Stimulated activated CD4-positive, alpha-beta T cell treated with anti-CD3 and anti-CD28 coated beads, Interleukin-2, amount 100 ng/mL, for 4 hours (primary cell): ENCODE data around the gene CLMN.

Experiments
- DNase-seq: peaks from one replicate; pipeline ENCODE4 v3.0.0-alpha.2; 2020; ENCODE audit warnings: low read depth

The CLMN gene

DNA sequence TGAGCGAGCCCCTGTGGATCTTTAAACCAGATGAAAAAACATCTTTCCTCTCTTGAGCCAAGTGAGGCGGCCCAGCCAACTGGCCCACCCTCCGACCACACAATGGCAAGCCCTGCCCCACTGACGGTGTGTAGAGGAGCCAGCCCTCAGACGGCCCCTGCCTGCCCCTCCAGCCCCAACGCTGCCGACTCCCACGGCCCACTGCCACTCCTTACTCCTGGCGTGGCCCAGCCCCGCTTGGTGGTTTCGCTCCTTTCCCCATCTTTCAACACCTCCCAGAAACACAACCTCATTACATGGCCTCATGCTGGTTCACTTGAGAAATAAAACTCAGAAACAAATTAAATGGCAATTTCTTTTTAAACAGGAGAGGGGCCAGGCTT lies 81.8 kb downstream of the CLMN start:
- DNase-seq = no peak

DNA sequence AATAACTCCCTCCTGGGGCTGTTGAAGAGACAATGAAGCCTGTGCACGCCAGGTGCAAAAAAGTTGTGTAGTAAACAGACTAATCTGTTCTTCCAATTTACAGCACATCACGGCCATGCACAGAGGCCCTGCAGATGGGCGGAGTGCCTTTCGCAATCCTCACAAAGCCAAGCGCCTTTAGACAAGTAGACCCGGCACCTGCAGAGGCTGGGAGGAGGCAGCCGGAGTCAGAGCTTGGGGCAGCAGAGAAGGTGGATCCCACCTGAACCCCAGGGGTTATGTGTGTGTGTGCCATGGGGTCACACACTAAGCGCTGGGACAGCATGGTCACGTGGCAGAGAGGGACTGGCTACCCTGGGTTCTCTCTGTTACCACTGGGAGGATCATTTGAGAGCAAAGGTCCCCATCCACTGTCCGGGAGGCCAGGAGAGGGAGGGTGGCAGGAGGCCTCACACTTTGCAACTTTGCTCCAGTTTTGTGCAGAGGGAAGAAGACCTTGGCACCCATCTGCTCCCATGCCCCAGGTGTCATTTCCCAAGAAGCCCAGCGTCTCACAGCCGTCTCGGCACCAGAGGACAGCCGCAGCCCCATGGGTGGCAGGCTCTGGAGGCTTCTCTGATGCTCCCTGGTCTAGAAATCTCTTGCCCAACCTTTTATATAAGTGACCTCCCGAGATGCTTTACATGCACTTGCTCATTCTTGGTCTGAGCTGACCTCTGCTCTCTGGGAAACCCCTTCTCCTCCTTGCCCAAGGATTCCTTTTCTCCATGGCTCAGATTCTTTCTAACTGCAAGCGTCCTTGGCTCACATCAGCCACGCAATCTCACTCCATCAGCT lies 82.4 kb downstream of the CLMN start:
- DNase-seq = no peak

DNA sequence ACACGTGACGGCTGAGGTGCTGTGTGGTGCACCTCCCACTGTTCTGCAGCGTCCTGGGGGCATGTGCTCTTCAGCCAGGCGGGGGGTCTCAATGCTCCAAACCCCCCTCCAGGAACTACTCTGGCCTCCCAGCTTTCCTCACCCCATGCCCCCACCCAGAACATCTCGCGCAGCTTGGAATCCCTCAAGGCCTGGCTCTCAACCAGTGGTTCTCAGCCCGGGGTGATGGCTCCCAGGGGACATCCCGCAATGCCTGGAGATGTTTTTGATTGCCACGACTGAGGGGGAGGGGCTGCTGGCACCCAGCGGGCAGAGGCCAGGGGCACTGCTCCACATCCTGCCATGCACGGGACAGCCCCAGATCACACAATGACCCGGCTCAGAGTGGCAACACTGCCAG lies 83.5 kb downstream of the CLMN start:
- DNase-seq = no peak

DNA sequence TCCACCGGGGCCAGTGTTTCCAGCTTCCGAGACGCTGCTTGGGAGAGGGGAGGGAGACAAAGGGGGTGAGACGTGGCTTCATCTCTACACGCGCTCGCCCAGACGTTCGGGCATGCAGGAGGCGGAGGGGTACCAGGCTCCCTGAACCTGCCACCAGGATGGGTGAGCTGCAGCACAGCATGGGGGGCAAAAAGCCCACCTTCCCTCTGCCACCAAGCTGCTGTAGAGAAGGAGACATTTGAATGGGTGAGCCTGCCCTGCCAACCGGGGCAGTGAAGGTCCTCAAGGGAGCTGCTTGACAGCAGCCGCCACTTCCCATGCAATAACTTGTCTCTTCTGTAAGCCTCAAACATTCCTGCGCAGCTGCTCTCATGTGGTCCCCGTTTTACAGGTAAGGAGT lies 83.9 kb downstream of the CLMN start:
- no peak for DNase-seq

DNA sequence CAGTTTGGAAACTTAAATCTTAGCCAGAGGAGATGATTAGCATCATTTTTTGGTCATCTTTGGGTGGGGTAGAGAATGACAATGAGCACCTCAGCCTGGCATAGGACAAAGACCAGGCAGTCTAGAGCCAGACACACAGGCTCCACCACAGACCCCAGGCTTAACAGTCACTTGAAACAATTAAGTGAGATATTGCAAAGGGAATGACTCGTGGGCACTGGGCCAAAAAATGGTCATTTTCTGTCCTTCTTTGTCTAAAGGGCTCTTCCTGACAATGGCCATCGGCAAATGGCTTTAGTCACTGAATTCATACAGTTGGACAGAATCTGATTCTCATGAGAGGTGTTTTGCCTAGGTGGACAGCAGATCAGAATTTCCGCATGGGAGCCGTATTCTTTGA lies 84.4 kb downstream of the CLMN start:
- DNase-seq = no peak

DNA sequence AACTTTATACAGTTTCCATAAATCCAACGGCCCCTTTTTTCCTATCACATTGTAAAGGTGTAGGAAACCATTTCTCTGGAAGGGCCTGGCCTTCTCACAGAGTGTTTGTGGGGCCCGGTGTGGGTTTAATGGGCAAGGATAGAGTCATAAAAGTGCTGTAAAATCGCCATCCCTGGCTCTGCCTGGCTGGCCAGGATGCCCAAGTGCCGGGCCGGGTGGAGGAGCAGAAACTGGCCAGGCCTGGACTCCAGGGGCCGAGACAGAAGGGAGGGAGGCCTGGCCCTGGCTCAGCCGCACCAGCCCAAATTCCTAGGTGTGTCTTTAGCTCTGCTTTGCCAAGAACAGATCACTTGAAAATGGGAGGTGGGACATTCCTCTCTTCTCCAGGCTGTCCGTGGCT lies 85.3 kb downstream of the CLMN start:
- no peak for DNase-seq

DNA sequence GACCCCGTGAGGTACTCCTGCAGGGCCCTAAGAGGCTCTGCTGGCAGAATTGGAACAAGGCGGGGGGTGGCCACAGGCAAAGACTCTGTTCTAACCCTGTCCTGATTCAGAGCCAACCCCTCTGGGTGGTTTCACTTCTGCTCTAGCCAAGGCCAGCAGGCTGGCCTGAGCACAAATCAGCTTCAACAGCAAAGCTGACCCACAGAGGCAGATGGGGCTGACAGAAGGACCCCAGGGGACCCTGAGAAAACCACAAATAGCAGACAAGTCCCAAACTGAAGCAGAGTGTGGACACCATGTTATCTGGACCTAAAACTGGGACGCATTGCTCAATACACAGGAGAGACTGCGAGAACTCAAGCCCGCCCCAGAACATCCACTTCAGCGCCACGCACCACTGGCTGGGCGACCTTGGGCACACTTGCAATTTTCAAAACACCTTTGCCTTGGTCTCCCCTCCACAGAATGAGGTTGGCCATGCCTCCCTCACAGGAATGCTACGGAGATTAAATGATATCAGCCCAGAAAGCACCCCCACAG lies 85.9 kb downstream of the CLMN start:
- DNase-seq = no peak

DNA sequence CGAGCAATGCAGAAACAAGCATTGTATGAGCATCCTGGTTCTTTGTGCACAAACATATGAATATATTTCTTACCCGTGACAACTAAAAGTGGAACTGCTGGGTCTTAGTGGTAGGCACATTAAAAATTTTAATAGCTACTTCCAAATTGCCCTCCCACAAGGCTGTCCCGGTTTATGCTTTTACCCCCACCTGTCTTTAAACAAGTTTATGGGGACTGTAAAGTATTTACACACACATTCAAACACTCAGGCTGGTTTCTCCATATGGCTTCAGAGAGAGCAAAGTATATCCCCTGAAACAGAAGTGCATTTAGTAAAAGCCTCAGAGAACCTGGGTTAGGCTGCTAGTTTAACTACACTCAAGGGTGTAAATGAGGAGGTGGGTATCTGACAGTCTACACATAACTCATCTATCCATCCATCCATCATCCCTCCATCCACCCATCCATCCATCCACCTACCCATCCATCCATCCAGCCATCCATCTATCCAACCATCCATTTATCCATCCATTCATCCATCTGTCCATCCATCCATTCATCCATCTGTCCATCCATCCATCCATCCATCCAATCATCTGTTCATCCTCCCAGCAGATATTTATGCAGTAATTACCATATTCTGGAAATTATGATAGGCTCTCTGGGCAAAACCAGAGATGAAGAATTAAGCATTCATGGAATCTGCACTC lies 86.7 kb downstream of the CLMN start:
- DNase-seq = no peak

DNA sequence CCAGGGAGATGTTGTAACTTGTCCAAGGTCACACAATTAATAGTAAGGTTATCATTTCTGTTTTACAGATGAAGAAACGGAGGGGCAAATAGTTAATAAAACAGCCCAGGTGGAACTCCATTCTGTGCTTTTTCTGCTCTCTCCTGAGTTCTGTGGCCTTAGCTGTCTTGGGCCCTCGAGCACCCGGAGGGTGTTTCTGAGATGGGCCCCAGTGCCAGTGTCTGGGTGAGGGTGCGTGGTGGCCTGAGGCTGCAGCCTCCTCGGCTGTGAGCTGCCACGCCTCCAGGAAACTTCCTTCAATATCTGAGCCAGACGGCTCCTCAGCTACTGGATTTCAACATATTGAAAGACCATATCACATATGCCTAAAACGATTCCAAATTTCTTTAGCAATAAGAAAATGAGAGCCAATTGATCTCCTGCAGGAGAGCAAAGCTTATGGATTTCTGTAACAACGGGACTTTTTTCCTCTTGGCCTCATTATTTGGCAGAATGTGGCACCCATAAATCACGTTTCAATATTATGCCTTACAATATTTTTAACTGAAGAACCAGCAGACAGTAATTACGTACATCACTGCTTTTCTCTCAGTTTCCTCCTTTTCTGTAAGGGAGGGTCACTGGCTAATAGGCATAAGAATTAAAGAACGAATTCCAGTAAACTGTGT lies 87.6 kb downstream of the CLMN start:
- DNase-seq = no peak

DNA sequence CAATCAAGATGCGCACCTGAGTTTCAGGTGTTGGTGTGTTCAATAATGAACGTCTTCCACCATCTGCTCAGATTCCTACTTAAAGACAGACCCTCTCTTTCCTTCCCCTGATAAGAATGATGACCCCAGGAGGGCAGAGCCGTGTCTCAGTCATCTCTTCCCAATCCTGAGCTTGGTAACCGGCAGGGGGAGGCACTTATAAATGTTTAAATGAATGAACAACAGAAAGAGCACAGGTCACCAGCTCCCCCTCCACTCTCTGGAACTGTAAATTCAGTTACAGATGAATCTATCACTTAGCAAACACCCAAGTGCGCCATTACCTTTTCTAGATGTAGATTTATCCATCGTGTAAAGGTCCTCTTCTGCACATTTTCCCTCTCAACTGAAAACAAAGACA lies 90.0 kb downstream of the CLMN start:
- no peak for DNase-seq

DNA sequence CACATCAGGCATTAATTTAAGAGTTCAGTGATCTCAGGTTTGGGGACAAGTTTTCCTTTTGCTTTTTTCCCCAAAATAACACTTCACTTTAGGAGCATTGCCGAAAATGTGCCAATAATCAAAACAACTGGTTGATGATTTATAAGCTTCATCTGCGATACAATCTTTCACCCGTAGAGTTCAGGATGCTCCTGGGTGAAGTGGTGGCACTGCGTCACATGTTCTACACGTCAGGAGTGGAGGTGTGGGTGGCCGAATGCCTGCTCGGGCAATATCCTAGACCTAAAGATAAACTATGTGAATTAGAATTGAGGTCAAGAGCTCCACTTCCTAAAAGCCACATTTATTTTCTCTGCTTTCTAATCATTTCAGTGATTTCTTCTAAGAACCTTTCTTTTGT lies 91.5 kb downstream of the CLMN start:
- DNase-seq = no peak

DNA sequence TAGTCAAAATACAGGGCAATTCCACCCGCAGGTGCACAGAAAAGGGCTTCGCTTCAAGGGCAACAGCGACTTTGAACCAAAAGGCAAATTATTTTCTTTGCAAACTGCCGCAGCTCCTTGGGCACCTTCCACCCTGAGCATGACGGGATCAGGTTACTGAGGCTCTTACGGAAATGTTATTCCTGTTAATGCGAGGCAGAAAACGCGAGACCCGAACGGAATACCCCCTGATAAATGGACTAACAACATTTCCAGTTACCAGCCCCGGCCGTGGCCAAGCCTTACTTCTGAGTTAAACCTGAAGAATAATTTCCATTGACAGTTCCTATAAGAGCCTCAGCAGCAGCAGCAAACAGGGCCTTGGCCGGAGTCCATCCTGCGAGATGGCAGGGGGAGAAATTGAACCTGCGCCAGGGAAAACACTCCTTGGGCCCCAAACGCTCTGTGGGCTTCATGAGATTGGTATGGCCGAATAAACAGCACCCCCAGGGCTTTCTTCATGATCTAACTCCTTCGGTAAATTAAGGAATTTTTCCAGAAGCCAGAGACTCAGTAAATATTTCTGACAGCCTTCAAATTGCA lies 92.3 kb downstream of the CLMN start:
- DNase-seq = no peak

DNA sequence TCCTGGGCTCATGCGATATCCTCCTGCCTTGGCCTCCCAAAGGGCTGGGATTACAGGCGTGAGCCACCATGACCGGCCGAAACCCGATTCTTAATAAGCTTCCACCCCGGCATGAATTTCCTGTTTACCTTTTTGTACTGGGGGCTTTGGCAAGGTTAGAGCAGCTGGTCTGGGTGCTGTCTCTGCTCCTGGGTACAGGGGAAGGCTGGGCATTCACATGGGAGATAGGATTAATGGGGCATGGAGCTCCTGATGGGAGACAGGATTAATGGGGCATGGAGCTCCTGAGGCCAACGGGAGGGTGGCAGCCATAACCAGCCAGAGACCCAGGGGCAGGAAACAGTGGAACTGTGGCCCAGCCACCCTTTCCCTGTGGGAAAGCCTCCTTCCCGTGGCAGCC lies 92.9 kb downstream of the CLMN start:
- DNase-seq = no peak

DNA sequence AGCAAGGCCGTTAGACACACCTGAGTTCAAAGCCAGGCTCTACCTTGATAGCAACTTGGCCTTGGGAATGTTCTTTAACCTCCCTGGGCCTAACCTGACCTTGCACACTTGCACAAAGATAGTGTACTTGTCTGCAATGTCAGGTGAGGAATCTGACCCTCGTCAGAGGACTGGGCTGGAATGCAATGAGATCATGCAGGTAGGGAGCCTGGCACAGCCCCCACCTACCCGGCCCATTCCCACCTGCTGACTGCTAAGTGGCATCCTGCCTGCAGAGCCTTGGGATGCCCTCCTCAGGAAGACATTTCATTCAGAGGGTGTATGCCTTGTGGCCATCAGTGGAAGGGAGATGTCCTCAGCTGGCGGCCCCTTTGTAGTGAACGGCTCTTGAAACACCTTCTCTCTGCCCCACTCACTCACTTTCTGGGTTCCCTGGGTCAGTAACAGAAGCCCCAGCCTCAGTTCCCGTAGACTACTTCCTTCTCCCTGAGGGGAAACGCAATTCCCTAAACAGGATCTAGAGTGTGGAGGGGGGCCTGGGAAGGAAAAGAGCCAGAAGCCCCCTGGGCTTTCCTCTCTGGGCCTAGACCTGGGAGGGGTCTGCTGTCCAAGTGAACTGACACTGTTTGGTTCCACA lies 94.3 kb downstream of the CLMN start:
- DNase-seq = no peak

DNA sequence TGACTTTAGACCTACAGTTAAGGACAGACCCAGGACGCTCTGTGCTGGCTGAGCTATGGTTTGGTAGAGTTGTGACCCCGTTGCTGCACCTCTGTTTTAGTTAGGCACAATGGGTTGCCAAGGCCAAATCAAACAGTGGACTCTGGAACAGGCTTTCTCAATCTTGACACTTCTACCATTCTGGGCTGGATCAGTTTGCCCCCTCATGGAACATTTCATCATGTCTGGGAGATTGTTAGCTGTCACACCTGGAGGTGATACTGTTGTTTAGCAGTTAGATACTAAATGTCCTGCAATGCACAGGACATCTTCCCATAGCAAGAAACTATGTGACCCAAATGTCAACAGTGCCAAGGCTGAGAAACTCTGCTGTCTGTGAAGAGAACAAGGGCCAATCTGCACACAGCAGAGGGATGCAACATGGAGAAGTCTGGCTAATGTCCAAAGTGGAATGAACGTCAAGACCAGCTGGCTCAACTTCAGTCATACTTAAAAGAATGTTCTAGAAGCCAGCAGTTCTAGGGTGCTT lies 96.8 kb downstream of the CLMN start:
- no peak for DNase-seq

DNA sequence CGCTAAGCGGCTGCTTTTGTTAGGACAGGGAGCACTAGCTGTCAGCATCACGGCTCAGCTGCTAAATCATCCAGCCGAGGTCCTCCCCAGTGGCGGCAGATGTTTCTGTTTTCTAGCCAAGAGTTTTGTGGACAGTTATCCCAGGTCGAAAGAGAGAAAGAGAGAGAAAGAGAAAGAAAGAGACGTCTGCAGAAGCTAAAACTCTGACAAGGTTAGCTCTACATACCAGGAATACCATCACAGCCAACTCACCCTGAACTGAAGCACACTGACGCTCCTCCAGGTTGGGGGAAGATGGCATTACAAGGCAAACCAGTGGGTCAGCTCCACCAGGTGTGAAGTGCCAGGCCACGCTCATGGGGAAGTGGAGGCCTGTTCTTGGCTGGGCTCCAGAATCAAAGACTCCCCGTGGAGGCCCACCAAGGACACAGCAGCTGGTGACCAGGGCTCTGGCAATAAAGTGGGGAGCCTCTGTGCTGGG lies 97.5 kb downstream of the CLMN start:
- no peak for DNase-seq

DNA sequence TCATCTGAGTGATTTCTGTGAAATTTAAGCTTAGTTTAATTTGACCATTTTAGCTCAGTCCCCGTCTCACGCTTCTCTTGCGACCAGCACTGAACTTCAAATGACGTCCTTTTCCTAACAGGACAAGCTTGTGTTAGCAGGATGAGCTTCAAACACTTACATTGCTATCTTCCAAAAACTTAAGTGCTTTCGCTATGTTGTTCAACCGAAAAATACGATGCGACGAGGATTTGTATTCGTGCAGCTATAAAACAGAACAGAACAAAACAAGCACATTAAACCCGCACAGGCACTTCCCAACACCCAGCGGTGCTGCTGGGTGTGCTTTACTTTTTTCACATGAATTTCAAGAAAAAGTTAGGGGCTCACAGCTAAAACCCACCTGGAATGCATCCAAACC lies 98.2 kb downstream of the CLMN start:
- DNase-seq = no peak

DNA sequence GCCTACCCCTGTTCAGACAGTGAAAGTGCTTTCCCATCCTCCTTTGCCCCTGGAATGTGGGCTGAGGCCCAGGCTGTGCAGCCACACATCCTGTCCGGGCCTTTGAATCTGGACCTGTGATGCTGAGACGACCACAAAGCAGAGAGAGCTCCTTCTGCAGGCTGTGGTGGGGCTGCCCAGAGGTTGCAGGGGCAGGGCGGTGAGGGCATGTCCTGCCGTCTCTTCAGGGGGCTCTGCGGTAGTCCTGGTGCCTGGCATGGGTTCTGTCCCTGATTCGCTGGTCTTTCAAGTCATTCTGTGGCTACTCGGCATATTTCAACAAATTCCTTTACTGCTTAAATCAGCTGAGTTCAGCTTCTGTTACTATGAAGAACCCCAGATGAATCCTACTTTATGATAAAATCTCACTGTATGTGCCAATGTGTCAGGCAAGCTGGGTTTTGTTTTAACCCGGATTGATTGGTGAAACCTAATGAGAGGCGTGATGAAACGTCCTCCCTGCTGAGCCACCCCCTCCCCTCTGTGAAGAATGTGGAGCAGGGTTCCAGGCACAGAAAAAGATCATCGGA lies 99.0 kb downstream of the CLMN start:
- no peak for DNase-seq

DNA sequence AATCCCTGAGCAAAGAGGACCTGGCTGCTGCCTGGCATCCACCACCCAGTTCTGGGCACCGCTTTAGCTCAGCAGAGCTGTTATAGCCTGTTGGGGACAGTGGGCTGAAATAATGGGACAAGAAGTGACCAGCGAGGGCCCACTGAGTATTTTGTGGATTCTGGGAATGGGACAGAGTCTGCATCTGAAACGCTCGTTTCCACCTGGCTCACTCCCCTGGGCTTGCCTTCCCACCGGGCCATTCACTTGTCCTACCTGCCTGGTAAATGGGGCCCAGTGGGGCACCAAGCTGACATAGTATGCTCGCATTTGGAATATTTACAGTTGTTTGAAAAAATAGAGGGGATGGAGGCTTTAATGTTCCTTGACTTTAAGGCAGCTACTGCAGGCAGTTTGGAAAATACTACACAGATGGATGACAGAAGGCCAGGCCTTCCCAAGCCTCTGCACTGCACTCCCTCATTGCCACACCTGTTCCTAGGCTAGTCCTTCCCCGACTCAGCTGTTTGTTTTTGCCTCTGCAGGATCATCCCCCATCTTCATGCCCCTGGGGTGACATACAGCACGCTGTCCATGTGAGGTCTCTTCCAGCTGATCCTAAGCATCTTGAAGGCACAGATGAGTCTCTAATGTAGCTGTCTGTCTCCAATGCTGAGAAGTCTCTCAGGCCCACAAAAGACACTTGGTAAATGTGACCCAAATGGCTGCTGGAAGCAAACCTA lies 101.1 kb downstream of the CLMN start:
- no peak for DNase-seq

DNA sequence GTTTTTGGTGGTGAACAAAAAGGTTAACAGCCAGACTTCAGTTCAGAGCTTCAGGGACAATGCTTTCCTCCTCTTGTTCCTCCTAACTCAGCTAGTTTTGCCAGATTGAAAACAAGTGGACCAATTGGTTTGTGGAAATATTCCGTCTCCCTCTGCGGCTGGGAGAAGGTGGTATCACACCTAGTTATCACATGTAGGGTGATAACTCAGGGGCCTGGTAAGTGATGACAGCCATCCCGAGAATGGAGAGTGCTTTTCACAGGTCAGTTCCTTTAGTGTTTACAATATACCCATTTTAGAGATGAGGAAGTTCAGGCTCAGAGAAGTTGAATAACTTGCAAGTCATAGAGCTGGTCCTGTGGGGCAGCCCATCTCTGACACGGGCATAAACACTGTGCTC lies 101.7 kb downstream of the CLMN start:
- no peak for DNase-seq
